Effector CD8-positive, alpha-beta T cell (primary cell): ENCODE results near the gene LMAN1L.

Experiments
- DNase-seq: peaks from one replicate; lab custom pipeline; 2025; lab: John Stamatoyannopoulos, UW

Gene LMAN1L

DNA sequence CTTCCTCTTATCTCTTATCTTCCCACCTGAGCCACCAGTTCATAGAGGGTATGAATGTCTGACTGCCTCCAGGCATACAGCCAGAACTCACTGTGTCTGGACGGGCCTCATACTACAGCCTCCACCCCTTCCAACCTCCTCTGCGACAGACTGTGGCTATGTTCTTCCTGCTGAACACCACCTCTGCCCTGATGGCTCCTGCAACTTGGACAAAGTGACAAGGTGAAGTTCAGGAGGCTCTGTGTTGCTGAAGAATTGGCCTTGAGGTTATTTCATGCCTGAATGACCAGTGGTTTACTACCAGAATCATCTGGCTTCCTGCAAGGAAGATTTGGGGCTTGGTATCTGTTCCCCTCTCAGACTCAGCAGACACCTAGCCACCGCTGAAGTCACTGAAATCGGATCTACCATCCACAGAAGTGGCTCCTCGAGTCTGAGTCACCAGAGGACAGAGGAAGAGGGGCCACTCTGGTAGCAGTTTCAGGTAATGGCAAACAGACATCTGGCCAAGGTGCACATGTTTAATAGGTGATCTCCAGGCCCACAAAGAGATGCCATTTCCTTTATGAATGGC, 44.5 kb downstream of the LMAN1L start:
- no peak for DNase-seq

GRCh38 chr15:74857671-74858368, 45.2 kb downstream of the LMAN1L start:
- no peak for DNase-seq

DNA sequence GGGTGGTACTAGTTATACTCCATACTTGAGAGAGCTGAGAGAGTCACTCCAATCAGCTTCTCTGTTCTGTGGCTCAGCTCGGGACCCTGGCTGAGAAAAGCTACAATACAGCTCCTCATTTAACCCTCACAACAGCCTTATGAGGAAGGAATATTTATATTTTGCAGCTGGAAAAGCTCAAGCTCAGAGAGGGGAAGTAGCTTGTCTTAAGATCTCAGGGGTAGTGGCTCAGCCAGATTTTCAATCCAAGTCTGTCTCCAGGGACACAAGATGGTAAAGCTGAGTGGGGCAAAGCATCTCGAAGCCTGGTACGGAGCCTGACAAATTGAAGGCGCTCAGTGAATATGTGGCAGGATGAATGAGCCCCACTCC, 45.7 kb downstream of the LMAN1L start:
- no peak for DNase-seq

DNA sequence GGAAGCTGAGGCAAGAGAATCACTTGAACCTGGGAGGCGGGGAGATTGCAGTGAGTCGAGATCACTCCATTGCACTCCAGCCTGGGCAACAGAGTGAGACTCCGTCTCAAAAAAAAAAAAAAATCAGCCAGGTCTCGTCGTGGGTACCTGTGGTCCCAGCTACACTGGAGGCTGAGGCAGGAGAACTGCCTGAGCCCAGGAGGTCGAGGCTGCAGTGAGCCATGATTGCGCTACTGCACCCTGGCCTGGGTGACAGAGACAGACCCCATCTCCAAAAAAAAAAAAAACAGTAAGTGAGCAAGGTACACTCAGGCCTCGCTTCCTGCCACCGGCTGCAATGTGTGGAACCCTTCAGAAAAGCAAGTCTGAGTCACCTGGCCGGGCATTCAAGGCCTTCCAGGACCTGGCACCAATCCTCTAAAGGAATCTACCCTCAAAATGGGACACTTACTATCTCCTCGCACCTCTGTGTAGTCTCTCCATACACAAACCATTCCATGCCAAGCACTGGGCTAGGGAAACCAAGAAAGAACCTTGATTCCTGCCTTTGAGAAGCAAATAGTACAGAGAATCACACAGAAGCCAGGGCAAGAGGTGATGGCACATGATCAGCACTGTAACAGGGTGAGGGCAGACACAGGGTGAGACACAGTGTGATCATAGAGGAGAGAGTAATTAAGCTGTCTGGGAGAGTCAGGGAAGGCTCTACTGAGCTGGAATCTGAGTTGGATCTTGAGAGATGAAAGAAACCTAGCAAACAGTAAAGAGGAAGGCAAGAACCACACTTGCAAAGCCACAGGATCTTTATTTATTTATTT, 50.8 kb downstream of the LMAN1L start:
- DNase-seq = no peak

GRCh38 chr15:74864296-74864695, 51.7 kb downstream of the LMAN1L start:
- no peak for DNase-seq

- no peak for DNase-seq
These were observed 52.7 kb downstream of the LMAN1L start for GRCh38 chr15:74865316-74865715.

GRCh38 chr15:74866090-74866489, 53.5 kb downstream of the LMAN1L start:
- DNase-seq = no peak

GRCh38 chr15:74867466-74868038, 54.9 kb downstream of the LMAN1L start:
- no peak for DNase-seq

DNA sequence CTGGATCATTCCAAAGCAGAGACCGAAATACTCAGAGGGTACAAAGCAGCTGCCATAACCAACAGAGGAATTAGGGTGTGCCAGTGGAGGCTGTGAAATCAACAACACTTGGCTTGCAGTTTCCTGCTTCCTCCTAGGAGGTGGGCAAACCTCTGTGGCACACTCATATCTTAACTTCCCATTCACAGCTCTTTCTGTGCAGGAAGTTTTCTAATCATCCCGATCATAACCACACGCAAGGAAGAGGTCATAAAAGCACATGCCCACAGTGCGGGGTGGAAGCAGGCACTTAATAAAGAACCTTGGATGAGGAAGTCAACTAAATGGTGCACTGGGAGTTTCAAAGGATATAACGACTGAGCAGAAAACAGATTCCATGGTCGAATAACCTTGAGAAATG, 55.4 kb downstream of the LMAN1L start:
- DNase-seq = no peak

GRCh38 chr15:74869372-74869725, 56.7 kb downstream of the LMAN1L start:
- no peak for DNase-seq

DNA sequence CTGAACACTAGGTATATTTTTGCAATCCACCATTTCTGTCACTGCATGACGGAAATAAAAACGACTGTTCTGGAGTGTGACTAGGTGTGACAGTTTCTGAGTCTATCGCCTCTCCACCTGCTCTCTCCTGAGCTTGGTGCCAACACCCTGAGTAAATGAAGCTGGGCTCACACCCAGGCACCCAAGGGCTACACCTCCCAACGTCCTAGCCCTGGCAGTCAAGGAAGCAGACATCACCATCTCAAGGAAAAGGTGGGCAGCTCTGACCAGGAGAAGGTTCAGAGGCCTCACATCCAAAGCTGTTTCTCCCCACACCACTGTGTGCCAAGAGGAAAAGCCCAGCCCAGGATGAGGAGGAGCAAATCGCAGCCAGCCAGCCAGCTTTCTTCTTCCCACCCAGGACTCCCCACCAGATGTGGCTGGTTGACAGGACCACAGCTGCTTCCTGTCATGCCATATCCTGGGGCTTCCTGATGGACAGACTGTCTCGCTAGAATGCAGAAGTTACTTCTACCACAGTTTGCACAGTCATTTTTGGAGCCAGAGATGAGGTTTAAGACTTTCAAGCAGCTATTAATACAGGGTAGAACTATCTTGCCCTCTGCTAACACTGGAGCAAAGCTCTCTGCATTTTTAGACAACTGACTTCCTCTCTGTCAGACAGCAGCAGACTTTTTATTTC, 57.2 kb downstream of the LMAN1L start:
- DNase-seq = no peak

GRCh38 chr15:74870436-74871215, 58.0 kb downstream of the LMAN1L start:
- no peak for DNase-seq

DNA sequence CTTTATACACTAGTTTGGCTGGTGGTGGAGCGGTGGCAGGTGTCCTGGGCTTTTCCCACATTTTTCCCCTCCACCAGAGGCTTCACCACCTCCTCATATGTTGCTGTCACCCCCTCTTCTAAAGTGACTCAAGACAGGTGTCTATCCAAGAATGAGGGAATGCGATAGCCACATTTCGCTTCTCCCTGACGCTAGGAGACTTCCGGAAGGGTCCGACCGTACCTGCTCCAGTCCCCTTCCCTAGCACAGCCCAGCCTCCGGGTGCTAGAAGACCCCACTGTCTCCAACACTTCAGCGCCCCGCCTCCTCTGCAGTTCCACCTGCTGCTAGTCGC, 60.0 kb downstream of the LMAN1L start:
- DNase-seq = no peak

DNA sequence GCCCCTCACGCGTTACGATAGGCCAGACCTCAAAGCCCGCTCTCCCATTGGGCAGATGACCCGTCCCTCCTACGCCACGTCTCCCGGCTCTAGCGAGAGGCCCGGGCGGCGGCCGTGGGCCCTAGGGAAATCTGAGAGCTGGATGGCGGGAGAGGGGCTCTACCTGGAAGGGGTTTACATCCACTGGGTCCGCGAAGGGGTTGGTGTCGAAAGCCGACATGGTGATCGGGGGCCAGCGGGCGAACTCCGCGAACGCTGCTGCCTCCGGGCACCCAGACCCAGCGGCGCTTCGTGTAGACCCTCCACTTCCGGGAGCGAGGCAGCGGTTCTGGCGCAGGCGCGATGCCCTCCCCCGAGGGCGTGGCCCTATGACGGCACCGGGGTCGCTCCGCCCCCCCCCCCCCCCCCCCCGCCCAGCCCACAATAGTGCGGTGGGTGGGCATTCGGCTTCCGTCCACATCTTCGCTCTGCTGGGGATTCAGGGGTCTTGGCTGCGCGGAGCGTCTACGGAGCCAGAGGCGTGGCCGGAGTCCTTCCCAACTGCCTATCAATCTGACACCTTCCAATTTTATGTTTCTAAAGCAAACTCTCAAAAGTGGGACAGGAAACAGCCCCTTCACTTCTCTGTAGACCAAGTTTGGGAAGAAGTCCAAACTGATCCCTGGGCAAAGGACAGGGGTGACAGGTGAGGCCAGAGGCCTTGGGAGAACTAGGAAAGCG, 60.6 kb downstream of the LMAN1L start, which contains the start of gene SCAMP2:
TSS of gene SCAMP2 (minus strand) at position 330 of the 720 bp plus-strand sequence. CDS start at position 220, 110 bp downstream.
- peak; percentile 85 for DNase-seq

- no peak for DNase-seq
These were observed 61.3 kb downstream of the LMAN1L start for GRCh38 chr15:74873756-74874424.
